Activated CD8-positive, alpha-beta T cell treated with anti-CD3 and anti-CD28 coated beads for 36 hours (primary cell): ENCODE data around the gene SOS2. TPM values are rescaled to one million over a fixed set of nuclear protein-coding genes. Genes with fewer than 3 reads are reported as not detected.

Experiments
- ATAC-seq: fragments of 200-7000 bp; cut with Tn5 transposase; one replicate; pipeline ENCODE4 v1.10.0; 2021; ENCODE audit warnings: mild to moderate bottlenecking, moderate library complexity
- CTCF ChIA-PET: fragments of 350-600 bp; sonication (Branson Sonifier 250); formaldehyde crosslinking; loops from one replicate; lab custom pipeline; 2021; ENCODE audit warnings: antibody characterized with exemption; lab: Charles Lee
- POLR2A ChIA-PET: fragments of 350-600 bp; sonication (Branson Sonifier 250); formaldehyde crosslinking; loops from one replicate; lab custom pipeline; 2021; ENCODE audit warnings: antibody characterized with exemption; lab: Charles Lee
- DNase-seq: peaks from one replicate; pipeline ENCODE4 v3.0.0-alpha.2; 2020
- H3K27ac Mint-ChIP-seq: one replicate; pipeline ENCODE4 v1.8.0; 2021; ENCODE audit warnings: mild to moderate bottlenecking, mixed read lengths
- H3K27me3 Mint-ChIP-seq: one replicate; pipeline ENCODE4 v1.8.0; 2021; ENCODE audit warnings: mixed read lengths
- H3K36me3 Mint-ChIP-seq: one replicate; pipeline ENCODE4 v1.8.0; 2021; ENCODE audit warnings: low read depth, mixed read lengths
- H3K4me1 Mint-ChIP-seq: one replicate; pipeline ENCODE4 v1.8.0; 2021; ENCODE audit warnings: low read depth, mixed read lengths
- H3K4me3 Mint-ChIP-seq: one replicate; pipeline ENCODE4 v1.8.0; 2021; ENCODE audit warnings: mild to moderate bottlenecking, moderate library complexity, mixed read lengths
- H3K9me3 Mint-ChIP-seq: one replicate; pipeline ENCODE4 v1.8.0; 2021; ENCODE audit warnings: mixed read lengths
- intact Hi-C: fragments of 100-400 bp; cut with micrococcal nuclease; formaldehyde crosslinking; loops from one replicate; pipeline ENCODE4 v1.10.0; 2022
- total RNA-seq, 2 experiments: library from RNA; stranded (reverse); gene quantifications; one replicate each; pipeline ENCODE4 v1.2.3, GENCODE V29; 2021
- TF ChIP-seq, protein P1 (sequence below): fragments of 200-600 bp; IDR thresholded peaks from one replicate; pipeline ENCODE4 v1.8.0; 2022; ENCODE audit warnings: antibody characterized with exemption, mild to moderate bottlenecking

Gene SOS2
- total RNA-seq, 2 experiments from 2014 or later = 14.7 to 16.4 TPM

DNA sequence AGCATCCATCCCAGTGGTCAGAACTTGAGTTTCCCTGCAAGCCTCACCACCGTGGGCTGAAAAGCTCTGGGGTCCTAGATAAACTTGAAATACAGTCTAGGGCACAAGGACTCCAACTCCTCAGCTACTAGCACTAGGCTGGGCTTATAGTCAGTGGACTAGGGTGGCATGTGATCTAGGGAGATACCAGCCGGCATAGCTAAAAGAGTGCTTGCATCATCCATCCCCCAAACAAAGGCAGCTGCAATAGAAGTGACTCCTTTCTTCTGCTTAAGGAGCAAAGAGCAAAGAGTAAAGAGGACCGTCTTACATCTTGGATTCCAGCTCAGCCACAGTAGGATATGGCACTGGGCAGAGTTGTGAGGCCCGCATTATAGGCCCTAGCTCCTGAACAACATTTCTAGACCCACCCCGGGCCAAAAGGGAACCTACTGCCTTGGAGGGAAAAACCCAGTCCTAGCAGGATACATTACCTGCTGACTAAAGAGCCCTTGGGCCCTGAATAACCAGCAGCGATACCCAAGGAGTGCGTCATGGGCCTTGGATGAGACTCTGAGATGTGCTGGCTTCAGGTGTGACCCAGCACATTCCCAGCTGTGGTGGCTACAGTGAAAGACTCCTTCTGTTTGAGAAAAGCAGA, 17.9 kb upstream of the SOS2 start:
- CTCF ChIA-PET = interaction anchor here (1.6 kb wide), 1 partner anchor 11 kb away, joined by 5 read pairs; no protein-coding TSS in a partner anchor
- no peaks in the 10 kb centered on the region for H3K27me3 Mint-ChIP-seq
- H3K4me1 Mint-ChIP-seq = no peaks in the 10 kb centered on the region
- H3K27ac Mint-ChIP-seq = no peak overlapping the region
- H3K9me3 Mint-ChIP-seq = peaks cover 4% of the 10 kb centered on the region
- no peak overlapping the region for H3K4me3 Mint-ChIP-seq
- intact Hi-C loops = no loop called here
- POLR2A ChIA-PET = no interaction called here
- H3K36me3 Mint-ChIP-seq = peaks cover 40% of the 10 kb centered on the region
- DNase-seq (no peak), ATAC-seq (no peak)
- TF ChIP-seq, protein P1, sequence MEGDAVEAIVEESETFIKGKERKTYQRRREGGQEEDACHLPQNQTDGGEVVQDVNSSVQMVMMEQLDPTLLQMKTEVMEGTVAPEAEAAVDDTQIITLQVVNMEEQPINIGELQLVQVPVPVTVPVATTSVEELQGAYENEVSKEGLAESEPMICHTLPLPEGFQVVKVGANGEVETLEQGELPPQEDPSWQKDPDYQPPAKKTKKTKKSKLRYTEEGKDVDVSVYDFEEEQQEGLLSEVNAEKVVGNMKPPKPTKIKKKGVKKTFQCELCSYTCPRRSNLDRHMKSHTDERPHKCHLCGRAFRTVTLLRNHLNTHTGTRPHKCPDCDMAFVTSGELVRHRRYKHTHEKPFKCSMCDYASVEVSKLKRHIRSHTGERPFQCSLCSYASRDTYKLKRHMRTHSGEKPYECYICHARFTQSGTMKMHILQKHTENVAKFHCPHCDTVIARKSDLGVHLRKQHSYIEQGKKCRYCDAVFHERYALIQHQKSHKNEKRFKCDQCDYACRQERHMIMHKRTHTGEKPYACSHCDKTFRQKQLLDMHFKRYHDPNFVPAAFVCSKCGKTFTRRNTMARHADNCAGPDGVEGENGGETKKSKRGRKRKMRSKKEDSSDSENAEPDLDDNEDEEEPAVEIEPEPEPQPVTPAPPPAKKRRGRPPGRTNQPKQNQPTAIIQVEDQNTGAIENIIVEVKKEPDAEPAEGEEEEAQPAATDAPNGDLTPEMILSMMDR = no peak

DNA sequence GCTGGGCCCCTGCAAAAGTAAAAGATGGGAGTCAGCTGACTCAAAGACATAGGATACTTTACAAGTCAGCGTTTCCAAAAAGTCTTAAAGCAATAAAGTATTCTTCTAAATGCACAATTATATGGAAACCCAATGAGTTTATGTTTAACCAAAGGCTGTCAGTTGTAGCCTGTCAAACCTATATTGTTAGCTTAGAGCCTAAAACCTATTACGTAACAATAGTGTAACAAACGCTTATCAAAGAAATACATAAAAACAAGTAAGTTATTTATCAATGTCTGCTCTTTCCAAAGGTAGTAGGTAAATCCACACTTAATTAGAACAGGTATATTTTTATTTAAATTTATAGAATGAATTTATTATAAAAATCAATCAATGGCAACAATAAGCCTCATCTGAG, 15.9 kb upstream of the SOS2 start:
- intact Hi-C loops = no loop called here
- TF ChIP-seq, protein P1 = no peak
- H3K27ac Mint-ChIP-seq = no peak overlapping the region
- ChIA-PET POLR2A (no interaction called here), CTCF (interaction anchor here (0.9 to 1.0 kb wide), 2 partner anchors 25 to 74 kb away, joined by 3 read pairs; no protein-coding TSS in a partner anchor)
- H3K36me3 Mint-ChIP-seq = peaks cover 25% of the 10 kb centered on the region
- DNase-seq (no peak), ATAC-seq (no peak)
- H3K27me3 Mint-ChIP-seq = no peaks in the 10 kb centered on the region
- H3K4me1 Mint-ChIP-seq = no peaks in the 10 kb centered on the region
- no peak overlapping the region for H3K4me3 Mint-ChIP-seq
- no peaks in the 10 kb centered on the region for H3K9me3 Mint-ChIP-seq

- Mint-ChIP-seq H3K9me3 (no peaks in the 10 kb centered on the region), H3K27me3 (no peaks in the 10 kb centered on the region), H3K4me3 (no peak overlapping the region), H3K27ac (no peak overlapping the region), H3K36me3 (peaks cover 6% of the 10 kb centered on the region), H3K4me1 (no peaks in the 10 kb centered on the region)
- DNase-seq (no peak), ATAC-seq (no peak)
- TF ChIP-seq, protein P1 = no peak
- intact Hi-C loops = no loop called here
- ChIA-PET POLR2A (no interaction called here), CTCF (no interaction called here)
Measured at GRCh38 chr14:50242566-50243310, 11.4 kb upstream of the SOS2 start.

DNA sequence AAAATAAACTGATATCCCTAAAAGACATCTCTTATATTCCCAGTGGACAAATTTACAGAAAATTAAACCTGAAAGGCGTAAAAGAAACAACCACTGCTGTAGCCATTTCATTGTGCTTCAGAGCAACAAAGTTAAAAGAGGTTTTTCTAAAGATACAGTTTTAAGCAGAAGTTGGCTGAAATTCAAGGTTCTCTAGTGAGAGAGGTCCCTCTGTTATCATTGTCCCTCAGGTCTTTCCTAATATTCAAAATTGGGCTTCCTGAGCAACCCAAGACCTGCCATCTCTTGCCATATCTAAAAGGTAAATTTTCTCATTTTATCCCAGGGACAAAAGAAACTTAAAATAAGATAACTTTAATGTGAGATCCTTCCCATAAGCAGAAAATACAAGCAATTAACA, 10.7 kb upstream of the SOS2 start:
- Mint-ChIP-seq H3K27ac (no peak overlapping the region), H3K4me3 (no peak overlapping the region), H3K9me3 (no peaks in the 10 kb centered on the region), H3K36me3 (peaks cover 8% of the 10 kb centered on the region), H3K27me3 (no peaks in the 10 kb centered on the region), H3K4me1 (no peaks in the 10 kb centered on the region)
- ATAC-seq (no peak), DNase-seq (no peak)
- intact Hi-C loops = no loop called here
- CTCF ChIA-PET = no interaction called here
- POLR2A ChIA-PET = no interaction called here
- TF ChIP-seq, protein P1 = no peak

GRCh38 chr14:50237427-50237826, 6.0 kb upstream of the SOS2 start:
- no peak for DNase-seq
- peaks cover 11% of the 10 kb centered on the region for H3K4me1 Mint-ChIP-seq
- POLR2A ChIA-PET = interaction anchor here (1.3 kb wide), 1 partner anchor 9 kb away, joined by 3 read pairs; no protein-coding TSS in a partner anchor
- intact Hi-C loops = no loop called here
- ATAC-seq = no peak
- H3K36me3 Mint-ChIP-seq = peaks cover 6% of the 10 kb centered on the region
- H3K9me3 Mint-ChIP-seq = peaks cover 11% of the 10 kb centered on the region
- TF ChIP-seq, protein P1 = no peak
- no peak overlapping the region for H3K4me3 Mint-ChIP-seq
- H3K27ac Mint-ChIP-seq = no peak overlapping the region
- CTCF ChIA-PET = no interaction called here
- no peaks in the 10 kb centered on the region for H3K27me3 Mint-ChIP-seq
